Measurements from ENCODE around the gene TSPY9.
"Not testable (repeated sequence)": the region's sequence is repeated elsewhere in the genome, so short reads cannot be mapped to it uniquely, and the experiment has no call there.

TSPY9 gene, protein sequence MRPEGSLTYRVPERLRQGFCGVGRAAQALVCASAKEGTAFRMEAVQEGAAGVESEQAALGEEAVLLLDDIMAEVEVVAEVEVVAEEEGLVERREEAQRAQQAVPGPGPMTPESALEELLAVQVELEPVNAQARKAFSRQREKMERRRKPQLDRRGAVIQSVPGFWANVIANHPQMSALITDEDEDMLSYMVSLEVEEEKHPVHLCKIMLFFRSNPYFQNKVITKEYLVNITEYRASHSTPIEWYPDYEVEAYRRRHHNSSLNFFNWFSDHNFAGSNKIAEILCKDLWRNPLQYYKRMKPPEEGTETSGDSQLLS

DNA sequence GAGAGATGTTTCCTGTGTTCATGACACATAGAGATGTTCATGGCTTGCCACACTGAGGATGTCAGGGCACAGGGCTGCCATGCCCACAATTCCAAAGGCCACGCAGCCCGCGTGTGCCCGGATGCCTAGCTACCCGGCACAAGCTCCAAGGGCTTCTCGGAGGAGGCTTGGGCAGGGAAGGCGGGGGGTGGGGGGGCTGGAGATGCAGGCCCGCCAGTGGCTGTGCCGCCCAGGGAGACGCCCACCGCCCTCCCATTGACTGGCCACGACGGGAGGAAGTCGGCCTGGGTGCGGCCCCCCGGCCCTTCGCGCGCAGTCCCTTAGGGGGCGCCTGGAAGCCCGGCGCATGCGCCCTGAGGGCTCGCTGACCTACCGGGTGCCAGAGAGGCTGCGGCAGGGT lies at the start of gene TSPY9:
TSS of gene TSPY9 (plus strand) at position 301 of the 400 bp plus-strand sequence. CDS start at position 347, 46 bp downstream.
- not testable (repeated sequence) for DNase-seq (ENCODE audit: low spot score)

DNA sequence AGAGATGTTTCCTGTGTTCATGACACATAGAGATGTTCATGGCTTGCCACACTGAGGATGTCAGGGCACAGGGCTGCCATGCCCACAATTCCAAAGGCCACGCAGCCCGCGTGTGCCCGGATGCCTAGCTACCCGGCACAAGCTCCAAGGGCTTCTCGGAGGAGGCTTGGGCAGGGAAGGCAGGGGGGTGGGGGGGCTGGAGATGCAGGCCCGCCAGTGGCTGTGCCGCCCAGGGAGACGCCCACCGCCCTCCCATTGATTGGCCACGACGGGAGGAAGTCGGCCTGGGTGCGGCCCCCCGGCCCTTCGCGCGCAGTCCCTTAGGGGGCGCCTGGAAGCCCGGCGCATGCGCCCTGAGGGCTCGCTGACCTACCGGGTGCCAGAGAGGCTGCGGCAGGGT lies 20.4 kb upstream of the TSPY9 start, which contains the start of gene TSPY1:
TSS of gene TSPY1 (plus strand) at position 301 of the 400 bp plus-strand sequence. CDS start at position 347, 46 bp downstream.
- DNase-seq (ENCODE audit: low spot score): not testable (repeated sequence)

DNA sequence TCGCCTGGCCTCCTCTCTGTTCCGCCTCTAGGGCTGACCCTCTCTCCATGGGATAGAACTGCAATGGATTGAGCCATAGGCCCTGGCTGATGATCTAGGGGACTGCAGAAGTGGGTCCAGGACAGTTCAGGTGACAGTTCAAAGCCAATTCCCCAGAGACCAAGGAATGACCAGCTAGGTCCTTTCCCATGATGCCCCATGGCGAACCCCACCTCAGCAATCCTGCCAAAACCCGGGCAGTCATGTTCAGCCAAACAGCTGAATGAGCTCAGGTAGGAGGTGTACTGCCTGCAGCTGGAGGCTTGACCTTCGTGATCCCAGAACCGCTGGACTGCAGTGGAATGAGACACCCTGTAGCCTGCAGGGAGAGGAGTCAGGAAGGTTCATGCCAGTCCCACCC lies 17.3 kb downstream of the TSPY9 start:
- DNase-seq (ENCODE audit: low spot score): not testable (repeated sequence)

DNA sequence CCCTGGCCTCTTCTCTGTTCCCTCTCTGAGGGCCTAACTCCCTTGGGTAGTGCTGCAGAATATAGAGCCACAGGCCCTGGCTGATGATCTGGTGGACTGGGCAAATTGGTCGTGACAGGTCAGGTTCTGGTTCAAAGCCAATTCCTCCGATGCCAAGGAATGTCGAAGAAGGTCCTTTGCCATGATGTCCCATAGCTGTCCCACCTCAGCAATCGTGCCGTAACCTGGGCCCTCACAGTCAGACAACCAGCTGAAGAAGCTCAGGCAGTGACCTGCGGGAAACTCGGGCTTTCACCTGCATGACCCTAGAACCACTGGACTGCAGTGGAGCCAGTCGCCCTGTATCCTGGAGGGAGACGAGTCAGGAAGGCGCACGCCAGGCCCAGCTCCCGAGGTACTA lies 29.2 kb downstream of the TSPY9 start:
- DNase-seq (ENCODE audit: low spot score): not testable (repeated sequence)

DNA sequence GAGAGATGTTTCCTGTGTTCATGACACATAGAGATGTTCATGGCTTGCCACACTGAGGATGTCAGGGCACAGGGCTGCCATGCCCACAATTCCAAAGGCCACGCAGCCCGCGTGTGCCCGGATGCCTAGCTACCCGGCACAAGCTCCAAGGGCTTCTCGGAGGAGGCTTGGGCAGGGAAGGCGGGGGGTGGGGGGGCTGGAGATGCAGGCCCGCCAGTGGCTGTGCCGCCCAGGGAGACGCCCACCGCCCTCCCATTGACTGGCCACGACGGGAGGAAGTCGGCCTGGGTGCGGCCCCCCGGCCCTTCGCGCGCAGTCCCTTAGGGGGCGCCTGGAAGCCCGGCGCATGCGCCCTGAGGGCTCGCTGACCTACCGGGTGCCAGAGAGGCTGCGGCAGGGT lies 40.5 kb downstream of the TSPY9 start, which contains the start of gene TSPY10:
TSS of gene TSPY10 (plus strand) at position 301 of the 400 bp plus-strand sequence. CDS start at position 347, 46 bp downstream.
- not testable (repeated sequence) for DNase-seq (ENCODE audit: low spot score)
